OCI-LY1 (cell line): ENCODE results near the gene CELSR3.

Experiments
- EZH2 ChIP-seq: fragments of 200-600 bp; sonication (generic), shearing (Covaris generic); IDR thresholded peaks from 2 replicates; pipeline ENCODE4 v1.8.0; 2017; ENCODE audit warnings: borderline replicate concordance, mixed run types, mild to moderate bottlenecking, antibody characterized with exemption, low read length, moderate library complexity, mixed read lengths
- TF ChIP-seq, protein P1 (sequence below): fragments of 200-600 bp; sonication (generic), shearing (Covaris generic); IDR thresholded peaks from 2 replicates; pipeline ENCODE4 v1.5.1; 2017; ENCODE audit warnings: mild to moderate bottlenecking, antibody characterized with exemption, low read length, moderate library complexity, mixed read lengths

- TF ChIP-seq, protein P1, sequence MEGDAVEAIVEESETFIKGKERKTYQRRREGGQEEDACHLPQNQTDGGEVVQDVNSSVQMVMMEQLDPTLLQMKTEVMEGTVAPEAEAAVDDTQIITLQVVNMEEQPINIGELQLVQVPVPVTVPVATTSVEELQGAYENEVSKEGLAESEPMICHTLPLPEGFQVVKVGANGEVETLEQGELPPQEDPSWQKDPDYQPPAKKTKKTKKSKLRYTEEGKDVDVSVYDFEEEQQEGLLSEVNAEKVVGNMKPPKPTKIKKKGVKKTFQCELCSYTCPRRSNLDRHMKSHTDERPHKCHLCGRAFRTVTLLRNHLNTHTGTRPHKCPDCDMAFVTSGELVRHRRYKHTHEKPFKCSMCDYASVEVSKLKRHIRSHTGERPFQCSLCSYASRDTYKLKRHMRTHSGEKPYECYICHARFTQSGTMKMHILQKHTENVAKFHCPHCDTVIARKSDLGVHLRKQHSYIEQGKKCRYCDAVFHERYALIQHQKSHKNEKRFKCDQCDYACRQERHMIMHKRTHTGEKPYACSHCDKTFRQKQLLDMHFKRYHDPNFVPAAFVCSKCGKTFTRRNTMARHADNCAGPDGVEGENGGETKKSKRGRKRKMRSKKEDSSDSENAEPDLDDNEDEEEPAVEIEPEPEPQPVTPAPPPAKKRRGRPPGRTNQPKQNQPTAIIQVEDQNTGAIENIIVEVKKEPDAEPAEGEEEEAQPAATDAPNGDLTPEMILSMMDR, result no peak
- no peak for TF ChIP-seq EZH2
These were observed 34.2 kb downstream of the CELSR3 start for GRCh38 chr3:48628277-48629017.
